Smooth muscle cell of the brain vasculature (primary cell): ENCODE measurements around the gene UBE2Q2.
"Not testable (repeated sequence)": the region's sequence is repeated elsewhere in the genome, so short reads cannot be mapped to it uniquely, and the experiment has no call there.

Experiments
- DNase-seq: peaks from one replicate; pipeline ENCODE4 v3.0.0-alpha.2; 2012; ENCODE audit warnings: low read depth, low spot score

UBE2Q2 gene

GRCh38 chr15:75864213-75865059 is 21.2 kb downstream of the UBE2Q2 start:
- DNase-seq = no peak

- DNase-seq = not testable (repeated sequence)
These were observed 22.8 kb downstream of the UBE2Q2 start for GRCh38 chr15:75866045-75866444.

GRCh38 chr15:75866916-75867315 is 23.7 kb downstream of the UBE2Q2 start:
- no peak for DNase-seq

GRCh38 chr15:75867449-75867848 is 24.2 kb downstream of the UBE2Q2 start:
- no peak for DNase-seq

- DNase-seq = no peak
These were observed 24.8 kb downstream of the UBE2Q2 start for GRCh38 chr15:75868019-75868418.

- DNase-seq = no peak
These were observed 26.2 kb downstream of the UBE2Q2 start for GRCh38 chr15:75869446-75869845.

GRCh38 chr15:75871589-75871988 is 28.3 kb downstream of the UBE2Q2 start:
- not testable (repeated sequence) for DNase-seq

GRCh38 chr15:75872403-75872990 is 29.2 kb downstream of the UBE2Q2 start:
- no peak for DNase-seq

- no peak for DNase-seq
These were observed 40.8 kb downstream of the UBE2Q2 start for GRCh38 chr15:75884041-75884440.

- DNase-seq = no peak
These were observed 43.9 kb downstream of the UBE2Q2 start for GRCh38 chr15:75887178-75887577.

GRCh38 chr15:75891895-75892294 is 48.6 kb downstream of the UBE2Q2 start:
- DNase-seq = peak; percentile 43

GRCh38 chr15:75895731-75896130 is 52.5 kb downstream of the UBE2Q2 start:
- DNase-seq = no peak

- DNase-seq = no peak
These were observed 57.3 kb downstream of the UBE2Q2 start for GRCh38 chr15:75900577-75900976.

- DNase-seq = no peak
These were observed 58.9 kb downstream of the UBE2Q2 start for GRCh38 chr15:75902129-75902557.

GRCh38 chr15:75903331-75904239 is 60.3 kb downstream of the UBE2Q2 start, which contains the start of gene FBXO22:
Gene FBXO22 (plus strand): TSS chr15:75903878. CDS start chr15:75903964, 86 bp downstream.
- DNase-seq = peak; percentile 75

- no peak for DNase-seq
These were observed 62.0 kb downstream of the UBE2Q2 start for GRCh38 chr15:75905231-75905630.

GRCh38 chr15:75910355-75910754 is 67.1 kb downstream of the UBE2Q2 start:
- not testable (repeated sequence) for DNase-seq

GRCh38 chr15:75916978-75917377 is 73.7 kb downstream of the UBE2Q2 start:
- DNase-seq = no peak

GRCh38 chr15:75918135-75918534 is 74.9 kb downstream of the UBE2Q2 start:
- no peak for DNase-seq

- DNase-seq = no peak
These were observed 76.8 kb downstream of the UBE2Q2 start for GRCh38 chr15:75920079-75920478.

GRCh38 chr15:75921732-75922703 is 78.8 kb downstream of the UBE2Q2 start:
- DNase-seq = no peak
